ENCODE measurements around the gene CELSR1.

The CELSR1 gene

GRCh38 chr22:46369716-46370583 lies 167.5 kb downstream of the CELSR1 start:
- DNase-seq (ENCODE audit: low read depth), result no peak
- TF ChIP-seq, protein P1, sequence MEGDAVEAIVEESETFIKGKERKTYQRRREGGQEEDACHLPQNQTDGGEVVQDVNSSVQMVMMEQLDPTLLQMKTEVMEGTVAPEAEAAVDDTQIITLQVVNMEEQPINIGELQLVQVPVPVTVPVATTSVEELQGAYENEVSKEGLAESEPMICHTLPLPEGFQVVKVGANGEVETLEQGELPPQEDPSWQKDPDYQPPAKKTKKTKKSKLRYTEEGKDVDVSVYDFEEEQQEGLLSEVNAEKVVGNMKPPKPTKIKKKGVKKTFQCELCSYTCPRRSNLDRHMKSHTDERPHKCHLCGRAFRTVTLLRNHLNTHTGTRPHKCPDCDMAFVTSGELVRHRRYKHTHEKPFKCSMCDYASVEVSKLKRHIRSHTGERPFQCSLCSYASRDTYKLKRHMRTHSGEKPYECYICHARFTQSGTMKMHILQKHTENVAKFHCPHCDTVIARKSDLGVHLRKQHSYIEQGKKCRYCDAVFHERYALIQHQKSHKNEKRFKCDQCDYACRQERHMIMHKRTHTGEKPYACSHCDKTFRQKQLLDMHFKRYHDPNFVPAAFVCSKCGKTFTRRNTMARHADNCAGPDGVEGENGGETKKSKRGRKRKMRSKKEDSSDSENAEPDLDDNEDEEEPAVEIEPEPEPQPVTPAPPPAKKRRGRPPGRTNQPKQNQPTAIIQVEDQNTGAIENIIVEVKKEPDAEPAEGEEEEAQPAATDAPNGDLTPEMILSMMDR (conservative IDR thresholded peaks at IDR 0.05; ENCODE audit: control insufficient read depth, insufficient read depth, low read depth, low read length), result no peak
- H3K4me3 ChIP-seq (ENCODE audit: control insufficient read depth, low read depth, low read length), result no peak overlapping the region

DNA sequence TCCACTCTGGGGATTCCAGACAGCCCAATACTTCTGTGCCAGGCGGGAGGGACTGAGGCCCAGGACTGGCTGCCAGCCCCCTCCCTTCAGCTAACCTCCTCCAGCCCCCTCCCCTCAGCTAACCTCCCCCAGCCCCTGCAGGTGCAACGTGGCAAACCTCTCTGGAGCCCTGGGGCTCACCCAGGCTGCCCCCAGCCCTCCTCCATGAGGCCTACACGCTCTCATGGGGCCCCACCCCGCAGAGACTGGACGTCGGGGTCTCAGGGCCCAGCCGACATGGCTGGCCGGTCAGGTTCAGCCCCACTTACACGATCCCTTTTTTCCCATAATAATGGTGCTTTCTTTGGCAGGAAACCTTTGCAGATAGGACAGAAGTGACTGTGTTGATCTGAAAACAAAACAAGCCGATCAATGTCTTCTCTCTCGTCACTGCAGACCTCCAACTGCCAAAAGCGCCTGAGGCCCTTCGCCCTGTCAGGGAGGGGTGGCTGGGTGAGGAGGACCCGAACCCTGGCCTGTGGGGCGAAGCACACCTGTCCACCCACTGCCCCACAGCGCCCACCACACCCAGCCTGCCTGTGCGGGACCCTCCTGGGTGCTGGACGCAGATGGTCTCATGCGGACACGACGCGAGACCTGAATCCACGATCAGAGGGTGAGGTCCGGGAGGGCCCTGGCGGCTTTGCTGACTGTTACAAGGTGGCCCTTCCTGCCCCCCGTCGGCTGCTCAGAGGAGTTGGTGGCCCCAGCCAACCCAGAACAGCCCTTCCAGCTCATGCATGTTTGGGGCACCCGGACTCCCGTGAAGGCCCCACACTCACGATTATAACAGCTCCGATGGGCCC lies 168.3 kb downstream of the CELSR1 start:
- DNase-seq (ENCODE audit: low read depth), result no peak
- H3K4me3 ChIP-seq (ENCODE audit: control insufficient read depth, low read depth, low read length), result no peak overlapping the region
- TF ChIP-seq, protein P1 (conservative IDR thresholded peaks at IDR 0.05; ENCODE audit: control insufficient read depth, insufficient read depth, low read depth, low read length), result no peak

DNA sequence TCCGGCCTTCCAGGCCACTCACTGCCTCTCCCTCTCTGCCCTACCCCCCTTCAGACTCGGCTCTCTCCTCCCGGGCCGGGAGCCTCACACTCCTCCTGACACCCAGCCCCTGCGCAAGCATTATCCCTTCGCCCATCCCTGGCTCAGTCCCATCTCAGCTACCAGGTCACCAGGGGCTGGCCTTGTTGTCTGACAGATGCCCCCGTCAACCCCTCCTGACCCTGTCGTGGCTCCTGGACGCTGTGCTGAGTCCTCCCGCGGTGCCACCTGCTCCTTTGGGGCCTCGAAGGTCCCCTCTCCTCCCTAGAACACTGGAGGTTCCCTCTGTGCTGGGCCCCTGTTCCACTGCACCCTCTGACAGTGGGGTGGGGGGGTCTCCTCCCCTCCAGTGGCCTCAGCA lies 169.0 kb downstream of the CELSR1 start:
- no peak overlapping the region for H3K4me3 ChIP-seq (ENCODE audit: control insufficient read depth, low read depth, low read length)
- TF ChIP-seq, protein P1 (conservative IDR thresholded peaks at IDR 0.05; ENCODE audit: control insufficient read depth, insufficient read depth, low read depth, low read length), result no peak
- DNase-seq (ENCODE audit: low read depth), result no peak

- TF ChIP-seq, protein P1 (conservative IDR thresholded peaks at IDR 0.05; ENCODE audit: control insufficient read depth, insufficient read depth, low read depth, low read length), result peak; percentile 56
- H3K4me3 ChIP-seq (ENCODE audit: control insufficient read depth, low read depth, low read length), result no peak overlapping the region
- DNase-seq (ENCODE audit: low read depth), result peak; percentile 12
Observed at GRCh38 chr22:46367707-46368191, 169.7 kb downstream of the CELSR1 start.

- DNase-seq (ENCODE audit: low read depth), result no peak
- TF ChIP-seq, protein P1 (conservative IDR thresholded peaks at IDR 0.05; ENCODE audit: control insufficient read depth, insufficient read depth, low read depth, low read length), result no peak
- H3K4me3 ChIP-seq (ENCODE audit: control insufficient read depth, low read depth, low read length), result no peak overlapping the region
Observed at GRCh38 chr22:46366801-46367706, 170.4 kb downstream of the CELSR1 start.

GRCh38 chr22:46366327-46366731 lies 171.1 kb downstream of the CELSR1 start:
- TF ChIP-seq, protein P1 (conservative IDR thresholded peaks at IDR 0.05; ENCODE audit: control insufficient read depth, insufficient read depth, low read depth, low read length), result no peak
- H3K4me3 ChIP-seq (ENCODE audit: control insufficient read depth, low read depth, low read length), result no peak overlapping the region
- DNase-seq (ENCODE audit: low read depth), result no peak
